Fibroblast of lung (primary cell): Measurements from ENCODE around the gene FASTKD1.

ENCODE experiments used
- EZH2 ChIP-seq: IDR thresholded peaks from 2 replicates; pipeline ENCODE4 v1.5.1; 2012; ENCODE audit warnings: low read length, control low read depth, mild to moderate bottlenecking; ENCODE audit errors: missing control alignments
- TF ChIP-seq, protein P1 (sequence below), 2 donors: IDR thresholded peaks in 1 of 2; conservative IDR thresholded peaks in 1 of 2; 1 replicate in 1 of 2; 2 replicates in 1 of 2; pipeline ENCODE4 v1.5.1; 2011 to 2012; ENCODE audit warnings: low read length in 2 of 2, control low read depth in 1 of 2, inconsistent platforms in 1 of 2, low read depth in 1 of 2, mild to moderate bottlenecking in 1 of 2

- TF ChIP-seq EZH2 = no peak
- TF ChIP-seq, protein P1, sequence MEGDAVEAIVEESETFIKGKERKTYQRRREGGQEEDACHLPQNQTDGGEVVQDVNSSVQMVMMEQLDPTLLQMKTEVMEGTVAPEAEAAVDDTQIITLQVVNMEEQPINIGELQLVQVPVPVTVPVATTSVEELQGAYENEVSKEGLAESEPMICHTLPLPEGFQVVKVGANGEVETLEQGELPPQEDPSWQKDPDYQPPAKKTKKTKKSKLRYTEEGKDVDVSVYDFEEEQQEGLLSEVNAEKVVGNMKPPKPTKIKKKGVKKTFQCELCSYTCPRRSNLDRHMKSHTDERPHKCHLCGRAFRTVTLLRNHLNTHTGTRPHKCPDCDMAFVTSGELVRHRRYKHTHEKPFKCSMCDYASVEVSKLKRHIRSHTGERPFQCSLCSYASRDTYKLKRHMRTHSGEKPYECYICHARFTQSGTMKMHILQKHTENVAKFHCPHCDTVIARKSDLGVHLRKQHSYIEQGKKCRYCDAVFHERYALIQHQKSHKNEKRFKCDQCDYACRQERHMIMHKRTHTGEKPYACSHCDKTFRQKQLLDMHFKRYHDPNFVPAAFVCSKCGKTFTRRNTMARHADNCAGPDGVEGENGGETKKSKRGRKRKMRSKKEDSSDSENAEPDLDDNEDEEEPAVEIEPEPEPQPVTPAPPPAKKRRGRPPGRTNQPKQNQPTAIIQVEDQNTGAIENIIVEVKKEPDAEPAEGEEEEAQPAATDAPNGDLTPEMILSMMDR (conservative IDR thresholded peaks at IDR 0.05 in 1 of 2, IDR thresholded peaks at IDR 0.05 in 1 of 2; ENCODE audit: low read depth in 1 of 2, low read length in 2 of 2) = no peak
These were observed 66.0 kb downstream of the FASTKD1 start for GRCh38 chr2:169507698-169508097.
